T follicular helper cell (primary cell): ENCODE measurements around the gene TAMM41.
"Not testable (repeated sequence)": the region's sequence is repeated elsewhere in the genome, so short reads cannot be mapped to it uniquely, and the experiment has no call there.

Experiments
- DNase-seq: peaks from one replicate; pipeline ENCODE4 v3.0.0-alpha.2; 2020; ENCODE audit warnings: low read depth
- total RNA-seq, 2 experiments: gene quantifications; one replicate each; lab custom pipeline; 2026; lab: John Stamatoyannopoulos, UW

The TAMM41 gene
- 12.1 to 16.2 reads per million in 2 experiments for total RNA-seq

- DNase-seq, result peak; percentile 77
These were observed at the start of gene TAMM41 for GRCh38 chr3:11846281-11847266. Gene TAMM41 (minus strand): TSS chr3:11846885. CDS start chr3:11846636, 249 bp downstream.

GRCh38 chr3:11878837-11879236, 32.2 kb upstream of the TAMM41 start:
- DNase-seq, result no peak

DNA sequence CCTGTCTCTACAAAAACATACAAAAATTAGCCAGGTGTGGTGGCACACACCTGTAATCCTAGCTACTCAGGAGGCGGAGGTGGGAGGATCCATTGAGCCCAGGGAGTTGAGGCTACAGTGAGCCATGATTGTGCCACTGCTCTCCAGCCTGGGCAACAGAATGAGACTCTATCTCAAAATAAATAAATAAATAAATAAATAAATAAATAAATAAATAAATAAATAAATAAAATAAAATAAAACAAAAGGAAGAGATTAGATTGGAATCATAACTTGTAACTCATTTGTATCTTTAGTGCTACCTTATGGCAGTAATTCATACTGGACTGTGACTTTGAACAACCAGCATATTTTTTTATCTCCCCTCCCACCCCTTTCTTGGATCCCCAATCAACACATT, 28.0 kb upstream of the TAMM41 start:
- DNase-seq, result not testable (repeated sequence)

GRCh38 chr3:11863739-11864138, 17.1 kb upstream of the TAMM41 start:
- not testable (repeated sequence) for DNase-seq

GRCh38 chr3:11862584-11862983, 15.9 kb upstream of the TAMM41 start:
- not testable (repeated sequence) for DNase-seq

- not testable (repeated sequence) for DNase-seq
These were observed 15.5 kb upstream of the TAMM41 start for GRCh38 chr3:11862145-11862544.

DNA sequence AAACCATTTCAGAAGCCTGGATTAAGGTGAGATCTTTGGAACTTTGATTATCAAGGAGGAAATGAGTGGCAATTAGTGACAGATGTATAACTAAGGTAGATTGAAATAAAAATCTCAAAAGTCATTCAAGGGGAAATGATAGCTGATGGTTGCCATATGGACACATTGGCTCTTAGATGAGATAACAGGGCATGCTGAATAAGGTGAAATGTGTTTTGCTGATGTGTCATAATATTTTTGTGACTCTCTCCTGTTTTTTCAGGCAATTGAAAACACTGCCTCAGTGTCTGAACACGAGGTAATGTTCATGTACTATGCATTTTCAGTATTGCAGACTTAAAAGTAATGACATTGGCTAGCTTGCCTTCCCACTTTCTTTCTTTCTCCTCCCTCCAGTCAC, 13.5 kb upstream of the TAMM41 start:
- DNase-seq, result not testable (repeated sequence)

DNA sequence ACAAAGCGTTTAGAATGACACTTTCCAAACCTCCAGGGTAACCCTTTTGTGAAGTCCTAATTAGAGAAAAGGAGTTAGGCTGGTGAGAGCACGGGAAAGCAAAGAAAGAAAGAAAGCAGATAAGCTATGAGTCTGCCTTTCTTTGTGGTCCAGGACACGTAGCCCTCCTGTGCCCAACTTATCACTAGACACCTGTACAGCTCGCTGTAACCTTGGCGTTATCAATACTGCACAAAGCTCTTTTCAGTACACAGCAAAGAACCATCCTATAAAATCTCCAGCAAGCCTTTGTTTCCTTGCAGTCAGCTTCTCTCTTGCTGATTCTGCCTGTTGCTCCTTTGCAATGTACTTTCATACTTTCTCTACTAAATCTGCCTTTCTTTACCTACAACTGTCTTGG, 6.8 kb upstream of the TAMM41 start:
- DNase-seq, result no peak

DNA sequence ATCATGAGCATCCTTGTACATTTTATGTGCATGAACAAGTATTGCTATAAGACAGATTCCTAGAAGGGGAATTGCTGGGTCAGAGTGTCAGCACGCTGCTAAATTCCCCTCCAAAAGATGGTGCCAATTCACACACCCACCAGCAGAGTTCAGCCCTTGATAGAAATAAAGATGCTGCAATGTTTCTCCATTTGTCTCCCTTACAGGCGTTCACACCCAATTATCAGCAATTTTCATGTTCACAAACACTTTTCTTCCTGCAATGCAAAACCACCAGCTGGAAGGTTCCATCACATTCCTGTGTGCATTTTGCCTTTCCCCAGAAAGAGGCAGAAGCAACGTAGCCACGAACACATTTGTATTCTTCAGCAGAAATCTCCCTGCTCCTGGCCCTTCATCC, 3.3 kb upstream of the TAMM41 start:
- no peak for DNase-seq

DNA sequence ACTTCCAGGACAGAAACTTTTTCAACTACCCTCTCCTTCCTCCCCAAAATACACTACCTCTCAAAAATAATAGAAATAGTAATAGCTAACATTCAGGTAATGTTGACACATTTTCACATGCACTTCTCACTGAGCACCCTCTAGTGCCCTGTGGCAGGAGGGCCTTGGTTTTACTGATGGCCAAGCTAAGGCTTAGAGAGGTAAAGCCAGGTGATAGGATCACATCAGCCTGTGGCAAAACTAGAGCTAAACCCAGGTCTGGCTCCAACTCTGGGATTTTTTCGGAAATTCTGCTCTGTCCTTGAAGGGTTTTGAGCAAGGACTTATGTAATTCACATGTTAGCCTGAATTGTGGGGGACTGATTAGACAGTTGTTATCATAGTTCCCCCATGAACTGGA, 922 bp upstream of the TAMM41 start:
- DNase-seq, result no peak

DNA sequence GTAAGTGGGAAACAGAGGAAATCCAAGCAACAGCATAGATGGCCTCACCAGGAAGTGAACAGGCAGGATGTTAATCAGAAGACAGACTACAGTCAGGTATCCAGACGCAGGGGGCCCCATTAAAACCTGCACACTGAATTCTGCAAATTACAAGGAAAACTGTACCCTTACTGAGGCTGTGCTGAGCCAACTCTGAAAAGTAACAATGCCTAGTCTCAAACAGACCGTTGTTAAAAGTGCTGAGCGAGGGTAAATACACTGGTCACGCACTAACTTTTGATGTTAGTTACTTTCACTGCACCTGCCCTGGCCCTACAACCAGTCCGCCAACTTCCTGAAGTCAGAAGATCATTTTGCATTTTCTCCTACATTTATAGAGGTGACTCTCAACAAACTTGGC, 1.0 kb downstream of the TAMM41 start:
- DNase-seq, result no peak

DNA sequence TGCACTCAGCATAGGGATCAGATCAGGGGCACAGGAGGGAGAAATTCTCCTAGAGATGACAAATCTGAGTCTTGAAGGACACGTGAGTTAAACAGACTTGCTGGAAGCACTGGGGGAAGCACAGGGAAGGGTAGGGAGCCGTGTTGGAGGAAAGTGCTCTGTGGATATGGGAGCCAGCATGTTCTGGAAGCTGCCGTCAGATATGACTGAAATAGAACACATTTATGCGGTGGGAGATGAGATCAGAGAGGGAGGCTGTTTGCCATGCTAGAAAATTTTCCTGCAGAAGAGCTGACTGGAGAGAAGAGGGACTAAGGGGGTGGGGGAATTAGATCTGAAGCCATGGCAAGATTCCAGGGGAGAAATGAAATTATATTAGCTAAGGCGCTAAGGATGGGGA, 1.8 kb downstream of the TAMM41 start:
- no peak for DNase-seq

DNA sequence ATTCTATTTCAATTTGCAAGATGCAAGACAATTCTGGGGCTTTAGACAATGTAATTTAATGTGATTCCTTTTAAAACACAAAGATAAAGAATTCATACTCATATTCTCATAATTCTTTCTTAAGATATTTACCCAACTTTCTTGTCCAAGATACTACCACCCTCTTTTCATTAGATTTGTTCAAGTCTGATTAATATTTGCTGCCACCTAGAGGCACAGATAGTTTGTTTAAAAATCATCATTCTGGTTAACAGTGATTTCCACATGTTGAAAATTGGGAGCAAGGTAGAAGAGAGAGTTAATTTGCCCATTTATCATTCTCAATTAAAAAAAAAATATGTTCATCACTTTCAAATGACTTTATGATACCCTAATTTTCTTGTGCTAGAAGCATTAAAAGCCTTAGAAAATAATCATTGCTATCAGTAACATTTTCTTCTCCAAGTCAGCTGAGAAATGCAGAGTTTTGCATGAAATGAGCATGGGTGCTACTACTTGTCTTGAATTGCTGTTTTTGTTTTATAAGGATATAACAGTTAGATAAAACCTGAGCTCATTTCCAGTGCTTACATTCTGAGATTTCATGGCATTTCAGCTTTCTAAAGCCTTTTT, 11.6 kb downstream of the TAMM41 start:
- DNase-seq, result no peak

GRCh38 chr3:11832981-11833905, 13.4 kb downstream of the TAMM41 start:
- no peak for DNase-seq

- no peak for DNase-seq
These were observed 17.3 kb downstream of the TAMM41 start for GRCh38 chr3:11829416-11829815.

DNA sequence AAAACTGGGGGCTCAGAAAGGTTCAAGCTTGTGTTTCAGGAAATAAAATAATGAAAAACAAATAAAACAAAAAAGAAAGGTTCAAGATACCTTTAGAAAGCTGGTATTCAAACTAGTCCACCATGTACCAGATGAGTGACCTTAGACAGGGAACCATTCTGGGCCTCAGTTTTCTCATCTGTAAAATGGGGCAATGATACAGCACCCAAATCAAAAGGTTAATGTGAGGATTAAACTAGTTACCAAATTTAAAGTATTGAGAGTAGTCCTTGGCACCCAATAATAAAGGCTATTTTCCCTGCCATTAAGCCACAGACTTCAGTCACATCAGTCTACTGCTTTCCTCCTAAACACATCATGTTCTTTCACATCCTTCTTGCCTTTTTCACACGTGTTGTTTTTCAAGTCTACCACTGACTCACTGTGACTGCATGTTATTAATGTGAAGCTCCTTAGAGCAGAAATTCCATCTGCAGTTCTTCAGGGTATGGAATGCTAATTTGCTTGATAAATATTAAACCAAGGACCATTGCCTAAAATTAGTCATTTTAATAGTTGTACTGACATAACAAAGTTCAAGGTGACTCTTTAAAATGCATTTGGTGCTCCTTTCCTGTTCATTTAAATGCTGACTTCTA, 19.9 kb downstream of the TAMM41 start:
- no peak for DNase-seq

- no peak for DNase-seq
These were observed 21.4 kb downstream of the TAMM41 start for GRCh38 chr3:11825301-11825700.

DNA sequence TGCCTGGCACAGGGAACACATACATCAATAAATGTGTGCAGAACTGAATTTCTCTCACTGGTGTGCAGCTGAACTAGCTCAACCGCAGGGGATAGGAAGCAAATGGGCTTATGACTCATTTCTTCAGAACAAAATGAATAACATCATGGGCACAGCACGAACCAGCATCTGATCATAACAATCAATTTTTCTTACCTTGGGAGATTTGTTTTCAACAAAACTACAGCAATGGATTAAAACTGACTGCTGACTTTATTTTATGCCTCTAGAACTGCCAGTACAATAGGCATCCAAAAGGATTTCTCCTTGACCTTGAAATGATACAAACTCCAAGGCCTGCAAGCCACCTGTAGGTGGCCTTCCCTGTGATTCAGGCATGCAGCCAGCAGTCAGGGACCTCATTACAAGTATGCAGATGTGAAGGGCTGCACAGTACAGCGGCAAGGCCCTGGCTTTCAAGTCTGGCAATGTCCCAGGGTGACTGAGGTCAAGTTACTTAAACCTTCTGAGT, 26.1 kb downstream of the TAMM41 start:
- DNase-seq, result no peak

DNA sequence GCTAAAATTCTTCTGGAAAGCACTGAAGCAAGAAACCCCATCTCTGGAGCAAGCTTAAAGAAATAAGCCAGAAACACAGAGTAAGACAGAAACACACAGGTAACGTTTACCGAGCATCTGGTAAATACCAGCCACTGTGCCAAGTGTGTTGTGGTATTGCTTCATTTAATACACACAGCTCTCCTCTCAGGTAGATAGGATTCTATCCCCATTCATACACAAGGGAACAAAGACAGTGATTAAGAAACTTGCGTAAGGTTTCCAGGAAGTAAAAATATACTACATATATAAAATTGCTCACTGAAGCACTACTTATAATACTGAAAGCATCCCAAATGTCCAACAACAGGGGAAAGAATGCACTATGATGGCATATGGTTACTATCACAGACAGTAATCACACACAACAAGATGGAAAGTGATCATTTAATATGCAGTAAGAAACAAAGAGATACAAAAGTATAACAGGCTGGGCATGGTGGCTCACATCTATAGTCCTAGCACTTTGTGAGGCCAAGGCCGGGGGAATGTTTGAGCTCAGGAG, 27.5 kb downstream of the TAMM41 start:
- no peak for DNase-seq

DNA sequence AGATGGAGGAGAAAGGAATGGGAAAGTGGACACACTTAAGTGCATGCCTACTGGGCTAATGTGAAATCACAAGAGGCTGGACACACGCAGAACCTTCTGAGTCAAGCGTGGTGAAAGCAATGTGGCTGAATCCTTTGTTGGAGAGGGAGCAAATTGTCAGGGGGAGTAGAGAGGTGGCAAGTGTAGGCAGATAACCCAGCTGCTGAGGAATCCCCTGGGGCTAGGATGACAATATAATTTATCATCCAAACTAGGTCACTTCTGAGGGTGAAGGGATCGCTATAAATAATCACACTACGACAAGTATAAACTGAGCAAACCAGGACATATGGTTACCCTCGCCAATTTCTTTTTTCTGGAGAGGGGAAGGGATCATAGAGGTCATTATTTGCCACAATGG, 28.7 kb downstream of the TAMM41 start:
- no peak for DNase-seq

DNA sequence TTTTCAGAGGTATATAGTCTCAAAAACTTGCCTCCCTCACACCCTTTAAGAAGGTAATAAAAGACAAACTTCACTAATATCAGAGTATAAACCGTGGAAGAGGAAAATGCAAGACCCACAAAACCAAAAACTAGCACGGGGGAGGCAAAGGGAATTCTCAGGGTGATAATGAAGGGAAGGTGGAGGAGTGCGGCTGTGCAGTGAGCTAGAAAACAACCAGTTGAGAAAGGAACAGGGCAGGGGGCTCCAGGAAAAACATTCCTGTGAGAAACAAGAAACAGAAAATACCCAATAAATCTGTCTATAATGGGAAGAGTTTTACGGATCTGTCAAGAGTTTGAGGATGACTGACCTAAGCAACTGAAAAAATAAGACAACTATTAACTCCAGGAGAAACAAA, 31.6 kb downstream of the TAMM41 start:
- no peak for DNase-seq
